ENCODE measurements around the gene KNDC1. TPM values are rescaled to one million over a fixed set of nuclear protein-coding genes. Genes with fewer than 3 reads are reported as not detected.
A peak's percentile ranks its signal among the peaks of the same experiment; 100 is the strongest.

The KNDC1 gene
- total RNA-seq, 1 donor from 2014 or later, result 10.3 TPM

- ATAC-seq, result peak in 1 of 2 donors; percentile 13
- TF ChIP-seq CTCF (IDR thresholded peaks at IDR 0.05), result no peak
- DNase-seq, result no peak
- Histone ChIP-seq H3K4me1 (peaks cover 32% of the 10 kb centered on the region), H3K4me3 (peak overlapping the region; percentile 45), H3K27me3 (ENCODE audit: low read depth) (peaks cover 82% of the 10 kb centered on the region), H3K36me3 (no peaks in the 10 kb centered on the region), H3K27ac (no peak overlapping the region), H3K9me3 (no peaks in the 10 kb centered on the region)
- intact Hi-C loops (cut with DNase I), result no loop called here
Observed at GRCh38 chr10:133237241-133237587, 77.2 kb downstream of the KNDC1 start.

- H3K4me3 ChIP-seq, result peak within 1 kb of the TSS; percentile 45
- H3K27me3 ChIP-seq (ENCODE audit: low read depth), result peaks cover 82% of the 10 kb centered on the region
- H3K27ac ChIP-seq, result no peak within 1 kb of the TSS
- TF ChIP-seq CTCF (IDR thresholded peaks at IDR 0.05), result no peak
- no peaks in the 10 kb centered on the region for H3K36me3 ChIP-seq
- H3K4me1 ChIP-seq, result peaks cover 32% of the 10 kb centered on the region
- DNase-seq, result no peak
- ATAC-seq, result no peak
- H3K9me3 ChIP-seq, result no peaks in the 10 kb centered on the region
- intact Hi-C loops (cut with DNase I), result no loop called here
Observed at GRCh38 chr10:133237588-133238465, 77.8 kb downstream of the KNDC1 start, which contains the start of gene VENTX. Gene VENTX (plus strand): TSS chr10:133237855. CDS start chr10:133237915, 60 bp downstream.

GRCh38 chr10:133238466-133238804, 78.4 kb downstream of the KNDC1 start:
- Histone ChIP-seq H3K27ac (no peak overlapping the region), H3K36me3 (no peaks in the 10 kb centered on the region), H3K4me1 (peaks cover 32% of the 10 kb centered on the region), H3K4me3 (no peak overlapping the region), H3K27me3 (ENCODE audit: low read depth) (peaks cover 85% of the 10 kb centered on the region), H3K9me3 (no peaks in the 10 kb centered on the region)
- ATAC-seq (no peak), DNase-seq (no peak)
- intact Hi-C loops (cut with DNase I), result no loop called here
- no peak for TF ChIP-seq CTCF (IDR thresholded peaks at IDR 0.05)

GRCh38 chr10:133239990-133240389, 80.0 kb downstream of the KNDC1 start:
- DNase-seq (no peak), ATAC-seq (no peak)
- H3K4me3 ChIP-seq, result no peak overlapping the region
- peaks cover 86% of the 10 kb centered on the region for H3K27me3 ChIP-seq (ENCODE audit: low read depth)
- TF ChIP-seq CTCF (IDR thresholded peaks at IDR 0.05), result no peak
- H3K27ac ChIP-seq, result no peak overlapping the region
- intact Hi-C loops (cut with DNase I), result no loop called here
- H3K4me1 ChIP-seq, result peaks cover 32% of the 10 kb centered on the region
- no peaks in the 10 kb centered on the region for H3K9me3 ChIP-seq
- H3K36me3 ChIP-seq, result no peaks in the 10 kb centered on the region

GRCh38 chr10:133241501-133242205, 81.6 kb downstream of the KNDC1 start:
- H3K27me3 ChIP-seq (ENCODE audit: low read depth), result peaks cover 80% of the 10 kb centered on the region
- H3K4me1 ChIP-seq, result peaks cover 23% of the 10 kb centered on the region
- ATAC-seq (no peak), DNase-seq (no peak)
- no peaks in the 10 kb centered on the region for H3K9me3 ChIP-seq
- H3K27ac ChIP-seq, result no peak overlapping the region
- no peak for TF ChIP-seq CTCF (IDR thresholded peaks at IDR 0.05)
- intact Hi-C loops (cut with DNase I), result no loop called here
- H3K4me3 ChIP-seq, result peak overlapping the region; percentile 41
- H3K36me3 ChIP-seq, result no peaks in the 10 kb centered on the region

All from lower lobe of right lung (tissue), 2 donors.